ENCODE results near the gene FSIP1.
A peak's percentile ranks its signal among the peaks of the same experiment; 100 is the strongest.

Gene FSIP1

DNA sequence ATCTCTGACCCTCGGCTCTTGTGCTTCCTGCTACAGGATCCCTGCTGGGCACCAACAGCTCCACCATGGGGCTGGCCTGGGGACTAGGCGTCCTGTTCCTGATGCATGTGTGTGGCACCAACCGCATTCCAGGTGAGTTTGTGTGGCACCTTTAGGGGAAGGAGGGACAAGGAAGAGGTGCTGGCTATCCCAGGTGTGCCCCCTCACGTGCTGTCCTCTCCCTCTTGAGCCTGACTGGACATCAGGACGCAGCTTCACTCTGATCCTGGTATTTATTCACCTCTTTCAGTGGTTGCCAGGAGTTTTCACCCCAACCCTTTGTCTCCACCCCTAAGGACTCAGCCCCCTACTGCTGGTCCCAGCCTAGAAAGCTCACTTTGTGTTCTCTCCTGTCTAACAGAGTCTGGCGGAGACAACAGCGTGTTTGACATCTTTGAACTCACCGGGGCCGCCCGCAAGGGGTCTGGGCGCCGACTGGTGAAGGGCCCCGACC, 200.8 kb downstream of the FSIP1 start:
- TF ChIP-seq ZNF274 (IDR thresholded peaks at IDR 0.05; ENCODE audit: low read depth, low read length), result no peak
- no peak overlapping the region for H3K4me3 ChIP-seq (ENCODE audit: low read length)

DNA sequence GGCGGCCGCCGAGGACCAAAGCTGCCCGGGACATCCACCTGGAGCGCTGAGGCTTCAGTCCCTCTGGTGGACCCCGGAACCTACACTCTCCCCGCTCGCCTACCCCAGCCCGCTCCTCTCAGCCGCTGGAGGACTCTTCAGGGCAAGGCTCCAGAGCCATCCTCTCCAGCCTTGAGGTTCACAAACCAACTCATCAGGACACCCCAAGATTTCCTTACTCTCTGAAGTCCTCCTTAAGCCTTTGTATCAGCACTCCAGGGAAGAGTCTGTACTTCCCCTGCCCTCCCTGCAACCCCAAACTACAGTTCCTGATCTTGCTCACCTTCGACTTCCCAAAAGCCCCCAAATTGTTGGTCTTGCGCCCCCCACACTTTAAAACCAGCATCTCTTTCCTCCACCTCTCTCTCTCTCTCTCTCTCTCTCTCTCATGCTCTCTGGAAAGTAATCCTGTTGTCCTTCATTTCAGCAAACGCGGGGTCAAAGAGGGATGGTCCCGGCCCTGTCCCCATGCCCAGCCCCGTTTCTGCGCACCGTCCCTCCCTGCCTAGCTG, 201.3 kb downstream of the FSIP1 start:
- TF ChIP-seq ZNF274 (IDR thresholded peaks at IDR 0.05; ENCODE audit: low read depth, low read length), result no peak
- no peak overlapping the region for H3K4me3 ChIP-seq (ENCODE audit: low read length)

DNA sequence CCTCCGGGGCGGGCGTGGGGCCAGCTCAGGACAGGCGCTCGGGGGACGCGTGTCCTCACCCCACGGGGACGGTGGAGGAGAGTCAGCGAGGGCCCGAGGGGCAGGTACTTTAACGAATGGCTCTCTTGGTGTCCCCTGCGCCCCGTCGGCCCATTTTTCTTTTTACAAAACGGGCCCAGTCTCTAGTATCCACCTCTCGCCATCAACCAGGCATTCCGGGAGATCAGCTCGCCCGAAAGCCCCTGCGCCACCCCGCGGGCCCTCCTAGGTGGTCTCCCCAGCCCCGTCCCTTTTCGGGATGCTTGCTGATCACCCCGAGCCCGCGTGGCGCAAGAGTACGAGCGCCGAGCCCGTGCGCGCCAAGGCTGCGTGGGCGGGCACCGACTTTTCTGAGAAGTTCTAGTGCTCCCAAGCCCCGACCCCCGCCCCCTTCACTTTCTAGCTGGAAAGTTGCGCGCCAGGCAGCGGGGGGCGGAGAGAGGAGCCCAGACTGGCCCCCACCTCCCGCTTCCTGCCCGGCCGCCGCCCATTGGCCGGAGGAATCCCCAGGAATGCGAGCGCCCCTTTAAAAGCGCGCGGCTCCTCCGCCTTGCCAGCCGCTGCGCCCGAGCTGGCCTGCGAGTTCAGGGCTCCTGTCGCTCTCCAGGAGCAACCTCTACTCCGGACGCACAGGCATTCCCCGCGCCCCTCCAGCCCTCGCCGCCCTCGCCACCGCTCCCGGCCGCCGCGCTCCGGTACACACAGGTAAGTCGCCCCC, 202.0 kb downstream of the FSIP1 start, which contains the start of gene THBS1:
THBS1 (plus strand) TSS at position 595 of the 757 bp plus-strand sequence. CDS start 779 bp downstream, outside the sequence.
- no peak for TF ChIP-seq ZNF274 (IDR thresholded peaks at IDR 0.05; ENCODE audit: low read depth, low read length)
- peak within 1 kb of the TSS; percentile 12; the same call in 1 of the 2 replicates for H3K4me3 ChIP-seq (ENCODE audit: low read length)

DNA sequence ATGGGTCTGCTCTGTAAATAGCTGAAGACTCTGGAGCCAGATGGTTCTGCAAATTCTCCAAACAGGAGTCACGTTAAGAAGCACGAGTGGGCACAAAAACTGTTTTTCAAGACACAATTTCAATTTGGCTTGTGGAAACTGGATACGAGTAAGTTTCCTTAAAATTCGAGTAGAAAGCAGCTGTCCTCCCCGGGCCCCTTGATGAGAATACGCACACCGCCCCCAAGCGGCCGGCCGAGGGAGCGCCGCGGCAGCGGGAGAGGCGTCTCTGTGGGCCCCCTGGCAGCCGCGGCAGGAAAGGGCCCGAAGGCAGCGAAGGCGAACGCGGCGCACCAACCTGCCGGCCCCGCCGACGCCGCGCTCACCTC, 202.5 kb downstream of the FSIP1 start:
- no peak for TF ChIP-seq ZNF274 (IDR thresholded peaks at IDR 0.05; ENCODE audit: low read depth, low read length)
- no peak overlapping the region; the same call in 1 of the 2 replicates for H3K4me3 ChIP-seq (ENCODE audit: low read length)

DNA sequence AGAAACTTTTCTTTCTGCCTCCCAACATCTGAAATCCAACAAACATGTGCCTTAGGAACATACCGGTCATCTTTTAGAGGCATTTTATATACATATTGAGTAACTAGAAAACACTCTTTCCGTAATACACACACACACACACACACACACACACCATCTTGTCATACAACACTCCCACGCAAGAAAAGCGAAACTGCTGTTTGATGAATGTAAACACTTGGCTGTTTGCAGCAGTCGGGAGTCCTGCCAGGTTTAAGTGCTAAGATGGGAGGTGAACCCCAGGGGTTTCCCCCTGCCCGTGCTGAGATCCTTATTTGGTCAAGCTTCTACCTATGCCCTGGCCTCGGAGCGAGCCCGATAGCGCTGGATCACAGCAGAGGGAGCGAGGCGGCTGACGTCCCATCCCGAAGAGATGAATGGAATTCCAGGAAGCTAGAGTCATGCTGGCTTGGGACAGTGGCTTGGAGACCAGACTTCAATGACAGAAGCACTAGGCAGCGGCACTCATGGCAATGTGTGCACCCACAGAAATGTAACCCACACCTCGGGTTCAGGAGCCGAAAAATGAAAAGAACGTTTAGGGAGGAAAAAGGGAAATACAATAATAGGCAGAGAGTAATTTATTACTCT, 203.0 kb downstream of the FSIP1 start:
- no peak for TF ChIP-seq ZNF274 (IDR thresholded peaks at IDR 0.05; ENCODE audit: low read depth, low read length)
- no peak overlapping the region for H3K4me3 ChIP-seq (ENCODE audit: low read length)

DNA sequence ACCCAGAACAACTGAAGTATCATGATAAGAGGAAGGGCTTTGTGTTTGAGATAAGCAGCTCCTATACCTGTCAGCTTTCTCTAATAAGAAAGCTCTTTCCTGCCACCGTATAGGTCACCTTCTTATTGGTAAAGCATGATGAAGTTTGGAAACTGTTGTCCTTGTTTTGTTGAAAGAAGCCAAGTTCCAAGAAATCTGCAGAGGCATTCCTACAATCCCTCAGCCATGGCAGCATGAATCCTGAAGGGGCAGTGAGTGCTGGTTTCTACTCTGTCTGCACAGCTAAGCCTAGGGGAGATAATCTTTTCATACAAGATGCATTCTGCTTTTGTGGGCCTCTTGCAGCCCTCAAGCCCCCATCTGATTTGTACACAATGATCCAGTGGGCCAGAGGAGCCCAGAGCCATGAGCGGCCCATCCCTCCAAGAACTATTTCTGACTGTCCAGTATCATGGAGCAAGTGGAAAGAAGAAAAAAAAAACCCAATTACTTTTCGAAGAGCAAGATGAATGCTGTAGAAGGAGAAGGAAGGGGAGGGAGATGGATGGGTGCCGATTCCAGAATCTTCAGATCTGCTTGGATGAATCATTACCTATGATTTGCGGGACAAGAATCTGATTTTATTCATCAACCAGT, 203.7 kb downstream of the FSIP1 start:
- no peak for TF ChIP-seq ZNF274 (IDR thresholded peaks at IDR 0.05; ENCODE audit: low read depth, low read length)

DNA sequence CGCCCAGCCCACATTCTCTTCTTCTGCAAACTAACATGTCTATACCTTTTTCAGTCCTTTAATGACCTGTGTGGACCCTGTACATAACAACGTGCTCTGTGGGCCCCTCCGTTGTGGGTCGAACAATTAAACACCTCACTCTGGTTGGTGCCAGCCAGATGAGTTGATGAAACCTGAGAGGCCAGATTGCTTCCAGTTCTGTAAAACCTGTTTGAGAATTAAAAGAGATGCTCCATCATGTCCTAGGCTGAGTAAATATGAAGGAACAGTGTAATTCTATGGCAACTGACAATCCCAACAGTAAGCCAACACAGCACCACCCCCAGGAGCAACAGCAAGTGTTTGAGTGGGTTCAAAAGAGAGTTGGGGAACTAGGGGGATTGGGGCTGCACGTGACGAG, 207.5 kb downstream of the FSIP1 start:
- TF ChIP-seq ZNF274 (IDR thresholded peaks at IDR 0.05; ENCODE audit: low read depth, low read length), result no peak
- H3K4me3 ChIP-seq (ENCODE audit: low read length), result no peak overlapping the region

More for the DNA sequence above, 203.7 kb downstream of the FSIP1 start:
- H3K4me3 ChIP-seq (ENCODE audit: low read length), result no peak overlapping the region

DNA sequence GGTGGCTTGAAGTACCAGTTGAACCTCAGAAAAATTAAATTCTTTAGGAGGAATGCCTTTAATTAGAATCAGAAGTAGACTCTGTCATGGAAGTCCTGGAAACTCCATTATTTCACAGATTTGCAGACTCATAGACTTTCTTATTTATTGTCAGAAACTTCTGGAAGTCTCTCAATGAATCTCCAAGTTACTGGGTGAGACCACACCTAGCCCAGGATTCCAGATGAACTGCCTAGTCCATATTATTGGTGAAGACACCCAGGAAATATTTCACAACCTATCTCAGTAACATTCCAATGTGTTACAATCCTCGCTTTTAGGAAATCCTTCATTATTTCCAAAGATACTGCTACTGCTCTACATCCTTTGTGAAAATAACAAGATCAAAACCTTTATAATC, 208.2 kb downstream of the FSIP1 start:
- no peak for TF ChIP-seq ZNF274 (IDR thresholded peaks at IDR 0.05; ENCODE audit: low read depth, low read length)
- no peak overlapping the region for H3K4me3 ChIP-seq (ENCODE audit: low read length)

DNA sequence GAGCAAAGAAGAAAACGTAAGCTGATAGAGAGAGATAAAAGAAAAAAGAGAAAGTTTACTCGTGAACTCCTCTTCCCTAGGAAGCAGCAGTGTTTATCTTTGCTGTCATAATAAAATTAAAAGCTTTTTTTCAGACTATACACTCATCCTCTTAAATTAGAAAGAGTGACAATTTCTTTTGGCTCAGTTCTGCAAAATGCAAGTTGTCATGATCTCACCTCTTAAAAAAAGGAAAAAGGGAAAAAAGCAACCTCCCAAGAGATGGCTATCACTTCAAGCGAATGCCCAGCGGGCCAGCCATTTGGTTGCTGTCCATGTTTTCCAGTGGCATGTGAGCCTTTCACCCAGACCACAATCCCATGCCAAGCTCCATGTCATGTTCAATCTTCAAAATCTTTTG, 208.8 kb downstream of the FSIP1 start:
- no peak overlapping the region for H3K4me3 ChIP-seq (ENCODE audit: low read length)

DNA sequence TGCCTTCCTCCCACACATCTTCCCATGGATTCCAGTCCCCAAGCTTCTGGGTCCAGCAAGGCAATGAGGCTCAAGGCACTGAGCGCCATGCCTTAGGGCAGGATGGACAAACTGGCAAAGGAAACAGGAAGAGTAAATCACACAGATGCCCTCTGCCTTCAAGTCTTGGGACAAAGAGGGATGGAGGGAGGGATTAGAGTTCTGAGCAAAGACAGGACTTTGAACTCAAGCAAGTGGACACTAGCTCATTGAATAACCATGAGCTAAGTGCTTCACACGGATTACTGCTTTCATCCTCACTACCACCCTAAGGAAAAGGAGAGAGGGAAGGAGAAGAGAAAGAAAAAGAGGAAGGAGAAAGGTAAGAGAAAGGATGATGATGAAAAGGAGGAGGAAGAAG, 209.4 kb downstream of the FSIP1 start:
- no peak for TF ChIP-seq ZNF274 (IDR thresholded peaks at IDR 0.05; ENCODE audit: low read depth, low read length)
- no peak overlapping the region for H3K4me3 ChIP-seq (ENCODE audit: low read length)

More for the DNA sequence above, 208.8 kb downstream of the FSIP1 start:
- no peak for TF ChIP-seq ZNF274 (IDR thresholded peaks at IDR 0.05; ENCODE audit: low read depth, low read length)

DNA sequence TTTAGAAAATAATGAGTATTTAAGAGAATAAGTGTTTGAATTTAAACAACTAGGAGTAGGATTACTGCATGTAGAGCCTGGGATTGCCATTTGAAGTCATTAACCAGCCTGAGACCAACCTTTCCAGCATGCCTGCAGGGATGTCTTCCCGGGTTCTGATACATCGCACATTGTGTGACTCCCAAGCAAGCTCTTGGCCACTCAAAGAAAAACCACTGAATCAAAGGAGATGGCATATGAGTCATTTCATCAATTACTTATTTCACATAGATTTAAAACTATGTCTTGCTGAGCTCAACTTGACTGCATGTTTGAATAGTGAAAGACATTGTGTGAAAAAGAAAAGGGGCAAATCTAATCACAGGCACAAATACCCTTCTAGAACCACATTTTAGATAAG, 216.8 kb downstream of the FSIP1 start:
- no peak for TF ChIP-seq ZNF274 (IDR thresholded peaks at IDR 0.05; ENCODE audit: low read depth, low read length)

DNA sequence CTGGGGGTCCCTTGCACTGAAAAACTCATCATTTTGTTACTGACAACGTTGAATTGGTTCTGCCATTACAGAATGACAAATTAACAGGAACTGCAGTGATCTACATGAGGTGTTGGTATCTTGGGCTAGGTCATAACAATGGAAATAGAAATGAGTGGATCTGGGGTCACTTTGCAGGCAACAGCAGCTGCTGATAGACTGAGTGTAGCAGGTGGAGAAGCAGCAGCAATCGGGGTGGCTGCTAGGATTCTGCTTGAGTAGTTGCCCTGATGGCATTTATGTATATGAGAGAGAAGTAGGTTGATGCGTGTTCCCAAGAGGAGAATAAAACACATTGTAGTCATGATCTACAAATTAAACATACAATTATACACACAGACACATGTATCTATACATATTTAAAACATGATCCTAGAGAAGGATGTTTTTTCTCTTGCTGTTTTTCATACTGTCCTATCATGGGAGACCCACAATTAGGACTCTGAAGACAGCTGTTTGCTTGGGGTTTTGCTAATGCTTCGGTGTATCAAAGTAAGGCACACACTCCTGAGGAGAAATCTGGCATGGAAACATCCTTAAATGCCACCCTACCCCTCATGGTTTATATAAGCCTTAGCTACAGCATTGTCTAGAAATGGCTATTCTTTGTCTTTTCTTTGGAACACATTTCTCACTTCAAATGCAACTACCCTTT, 217.5 kb downstream of the FSIP1 start:
- TF ChIP-seq ZNF274 (IDR thresholded peaks at IDR 0.05; ENCODE audit: low read depth, low read length), result no peak
- no peak overlapping the region for H3K4me3 ChIP-seq (ENCODE audit: low read length)

More for the DNA sequence above, 216.8 kb downstream of the FSIP1 start:
- H3K4me3 ChIP-seq (ENCODE audit: low read length), result no peak overlapping the region

DNA sequence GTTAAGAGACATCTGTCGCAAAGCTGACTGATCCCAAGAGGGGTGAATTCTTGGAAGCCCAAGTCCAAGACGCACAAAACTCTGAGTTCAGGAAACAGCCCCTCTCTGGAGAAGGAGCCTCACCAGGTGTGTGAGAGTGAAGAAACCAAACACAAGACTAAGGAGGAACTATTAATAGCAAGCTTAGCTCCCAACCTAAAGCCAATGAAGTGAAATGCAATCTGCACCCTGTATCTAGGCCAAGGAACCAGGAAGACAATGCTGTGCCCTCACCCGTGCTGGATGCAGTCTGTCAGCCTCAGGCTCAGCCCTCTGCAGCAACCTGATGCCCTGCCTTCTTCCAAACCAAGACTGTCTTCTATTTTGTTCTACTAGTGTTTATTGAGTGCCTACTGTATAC, 224.2 kb downstream of the FSIP1 start:
- H3K4me3 ChIP-seq (ENCODE audit: low read length), result no peak overlapping the region
- no peak for TF ChIP-seq ZNF274 (IDR thresholded peaks at IDR 0.05; ENCODE audit: low read depth, low read length)

DNA sequence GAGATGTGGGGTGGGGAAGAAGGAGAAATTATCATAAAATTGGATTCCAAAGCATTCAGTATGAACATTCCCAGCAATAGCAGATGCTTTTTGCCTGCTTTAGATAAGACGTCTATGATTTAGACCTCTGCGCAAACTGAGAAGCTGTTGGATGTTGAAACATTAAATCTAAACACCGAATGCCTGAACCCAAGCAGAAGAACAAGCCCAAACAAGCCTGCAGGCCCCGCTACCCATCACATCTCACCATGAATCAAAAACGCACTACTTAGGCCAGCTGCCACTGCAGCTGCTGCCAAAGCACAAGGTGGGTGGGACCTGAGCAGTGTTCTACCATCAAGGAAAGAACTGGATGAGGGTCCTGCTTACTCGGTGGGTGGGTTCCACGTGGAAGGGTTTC, 226.2 kb downstream of the FSIP1 start:
- no peak overlapping the region for H3K4me3 ChIP-seq (ENCODE audit: low read length)
- no peak for TF ChIP-seq ZNF274 (IDR thresholded peaks at IDR 0.05; ENCODE audit: low read depth, low read length)

All from GM08714 (cell line).